ENCODE measurements around the gene CLOCK. TPM values are rescaled to one million over a fixed set of nuclear protein-coding genes. Genes with fewer than 3 reads are reported as not detected.

The CLOCK gene
- total RNA-seq, 2 donors from 2014 or later, result 18.4 to 20.8 TPM

- no peak overlapping the region for H3K4me3 ChIP-seq
- DNase-seq, result no peak
- intact Hi-C loops (cut with DNase I), result no loop called here
These were observed 16.5 kb downstream of the CLOCK start for GRCh38 chr4:55530167-55530566.

GRCh38 chr4:55528491-55528890 lies 18.2 kb downstream of the CLOCK start:
- Histone ChIP-seq H3K9me3 (no peaks in the 10 kb centered on the region), H3K4me1 (no peaks in the 10 kb centered on the region), H3K9ac (ENCODE audit: low read depth in 2 of 2, low read length in 2 of 2) (no peak overlapping the region), H3K36me3 (no peaks in the 10 kb centered on the region), H3K27me3 (no peaks in the 10 kb centered on the region), H3K4me3 (no peak overlapping the region), H3K27ac (no peak overlapping the region)
- DNase-seq, result no peak
- intact Hi-C loops (cut with DNase I), result no loop called here
- TF ChIP-seq CTCF (IDR thresholded peaks at IDR 0.05), result no peak

More at GRCh38 chr4:55530167-55530566, 16.5 kb downstream of the CLOCK start:
- Histone ChIP-seq H3K27me3 (no peaks in the 10 kb centered on the region), H3K27ac (no peak overlapping the region), H3K9me3 (no peaks in the 10 kb centered on the region), H3K36me3 (no peaks in the 10 kb centered on the region), H3K9ac (ENCODE audit: low read depth in 2 of 2, low read length in 2 of 2) (no peak overlapping the region), H3K4me1 (no peaks in the 10 kb centered on the region)
- TF ChIP-seq CTCF (IDR thresholded peaks at IDR 0.05), result no peak

- DNase-seq, result no peak
- no peaks in the 10 kb centered on the region for H3K4me1 ChIP-seq
- H3K36me3 ChIP-seq, result no peaks in the 10 kb centered on the region
- no peaks in the 10 kb centered on the region for H3K27me3 ChIP-seq
- TF ChIP-seq CTCF (IDR thresholded peaks at IDR 0.05), result no peak
- H3K9ac ChIP-seq (ENCODE audit: low read depth in 2 of 2, low read length in 2 of 2), result no peak overlapping the region
- no peak overlapping the region for H3K27ac ChIP-seq
- H3K9me3 ChIP-seq, result no peaks in the 10 kb centered on the region
- intact Hi-C loops (cut with DNase I), result no loop called here
- H3K4me3 ChIP-seq, result no peak overlapping the region
These were observed 21.7 kb downstream of the CLOCK start for GRCh38 chr4:55524844-55525571.

- no peak for DNase-seq
- intact Hi-C loops (cut with DNase I), result no loop called here
These were observed 28.3 kb downstream of the CLOCK start for GRCh38 chr4:55518442-55518841.

GRCh38 chr4:55517526-55518229 lies 29.0 kb downstream of the CLOCK start:
- Histone ChIP-seq H3K27me3 (no peaks in the 10 kb centered on the region), H3K27ac (no peak overlapping the region), H3K9me3 (no peaks in the 10 kb centered on the region), H3K36me3 (no peaks in the 10 kb centered on the region), H3K4me3 (no peak overlapping the region), H3K9ac (ENCODE audit: low read depth in 2 of 2, low read length in 2 of 2) (no peak overlapping the region), H3K4me1 (no peaks in the 10 kb centered on the region)
- intact Hi-C loops (cut with DNase I), result no loop called here
- TF ChIP-seq CTCF (IDR thresholded peaks at IDR 0.05), result no peak
- DNase-seq, result no peak

More at GRCh38 chr4:55518442-55518841, 28.3 kb downstream of the CLOCK start:
- Histone ChIP-seq H3K36me3 (no peaks in the 10 kb centered on the region), H3K27ac (no peak overlapping the region), H3K9ac (ENCODE audit: low read depth in 2 of 2, low read length in 2 of 2) (no peak overlapping the region), H3K9me3 (no peaks in the 10 kb centered on the region), H3K27me3 (no peaks in the 10 kb centered on the region), H3K4me3 (no peak overlapping the region), H3K4me1 (no peaks in the 10 kb centered on the region)
- TF ChIP-seq CTCF (IDR thresholded peaks at IDR 0.05), result no peak
